HG02610 (cell line): ENCODE results near the gene DYNC2LI1.

Experiments used
- ATAC-seq: cut with Tn5 transposase; IDR thresholded peaks from one replicate; pipeline ENCODE4 v1.9.1; 2021; ENCODE audit warnings: mild to moderate bottlenecking, moderate library complexity; ENCODE audit not compliant: unreplicated experiment

The DYNC2LI1 gene

GRCh38 chr2:43812947-43813346, 39.1 kb downstream of the DYNC2LI1 start:
- ATAC-seq, result no peak

DNA sequence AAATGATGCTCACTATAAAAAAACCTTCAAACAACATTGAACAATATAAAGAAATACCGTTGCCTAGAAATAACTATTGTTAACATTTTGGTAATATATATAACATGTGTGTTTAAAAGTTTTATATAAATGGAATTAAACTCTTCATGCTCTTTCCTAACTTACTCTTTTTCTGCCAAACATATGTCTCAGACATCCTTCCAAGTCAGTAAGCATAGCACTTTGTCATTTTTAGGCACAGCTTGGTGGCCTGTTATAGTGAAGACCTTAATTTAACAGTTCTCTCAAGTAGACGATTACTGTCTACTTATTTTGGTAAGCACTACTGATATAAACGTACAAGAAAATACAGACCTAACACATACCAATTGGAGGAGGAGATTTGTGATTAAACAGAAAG, 40.9 kb downstream of the DYNC2LI1 start:
- no peak for ATAC-seq

GRCh38 chr2:43818761-43819160, 44.9 kb downstream of the DYNC2LI1 start:
- no peak for ATAC-seq

GRCh38 chr2:43819491-43820163, 45.8 kb downstream of the DYNC2LI1 start:
- no peak for ATAC-seq

DNA sequence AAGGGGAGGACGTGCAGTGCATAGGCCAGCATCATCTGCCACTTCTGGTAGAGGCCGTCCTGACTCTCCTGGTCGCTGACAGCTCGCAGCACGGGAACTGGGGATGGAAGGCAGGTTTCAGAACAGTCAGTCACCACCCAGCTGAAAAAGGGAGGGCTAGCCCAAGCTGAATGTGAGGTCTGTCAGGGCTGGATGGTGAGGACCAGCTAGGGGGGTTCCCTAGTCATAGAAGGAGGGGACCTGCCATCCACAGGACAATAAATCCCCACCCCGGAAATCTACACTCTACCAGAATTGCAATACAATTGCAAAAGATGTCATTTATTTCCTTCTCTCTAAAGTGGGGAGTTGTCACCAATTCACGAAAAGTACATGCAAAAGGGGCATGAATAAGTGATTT, 49.0 kb downstream of the DYNC2LI1 start:
- ATAC-seq, result no peak

DNA sequence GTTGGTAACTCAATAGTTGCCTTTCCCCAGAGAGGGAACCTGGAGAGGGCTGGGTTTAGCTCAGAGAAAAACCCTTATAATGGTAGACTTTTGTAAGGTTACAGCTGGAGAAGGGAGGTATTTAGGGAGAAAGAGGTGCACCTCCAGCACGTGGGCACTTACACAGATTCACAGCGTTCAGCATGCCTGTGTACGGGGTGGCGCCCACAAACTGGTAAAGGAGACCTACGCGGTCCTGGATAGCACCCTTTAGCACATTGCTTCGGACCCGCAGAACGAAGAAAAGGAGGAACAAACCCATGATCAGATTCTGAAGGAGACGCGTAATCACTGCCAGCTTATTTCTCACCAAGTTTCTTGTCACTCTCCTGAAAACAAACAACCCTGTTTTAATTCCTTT, 49.9 kb downstream of the DYNC2LI1 start:
- no peak for ATAC-seq

DNA sequence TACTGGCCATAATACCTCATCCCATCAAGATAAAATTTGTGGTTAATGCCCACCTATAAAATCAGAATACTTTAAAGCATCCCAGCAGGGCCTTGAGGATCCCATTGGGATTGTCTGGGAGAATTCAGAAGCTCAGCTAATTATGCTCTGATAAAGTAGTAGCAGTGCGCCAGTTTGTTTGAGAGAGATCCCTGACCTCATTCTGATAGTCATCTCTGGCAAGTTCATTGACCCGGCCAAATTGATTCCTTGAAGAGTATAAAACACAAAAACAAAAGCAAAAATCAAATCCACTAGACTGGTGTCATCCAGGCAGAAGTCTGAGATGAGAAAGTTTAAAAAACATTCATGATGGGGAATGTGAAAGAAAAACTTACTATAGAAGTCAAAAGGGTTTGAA, 50.7 kb downstream of the DYNC2LI1 start:
- ATAC-seq, result no peak

DNA sequence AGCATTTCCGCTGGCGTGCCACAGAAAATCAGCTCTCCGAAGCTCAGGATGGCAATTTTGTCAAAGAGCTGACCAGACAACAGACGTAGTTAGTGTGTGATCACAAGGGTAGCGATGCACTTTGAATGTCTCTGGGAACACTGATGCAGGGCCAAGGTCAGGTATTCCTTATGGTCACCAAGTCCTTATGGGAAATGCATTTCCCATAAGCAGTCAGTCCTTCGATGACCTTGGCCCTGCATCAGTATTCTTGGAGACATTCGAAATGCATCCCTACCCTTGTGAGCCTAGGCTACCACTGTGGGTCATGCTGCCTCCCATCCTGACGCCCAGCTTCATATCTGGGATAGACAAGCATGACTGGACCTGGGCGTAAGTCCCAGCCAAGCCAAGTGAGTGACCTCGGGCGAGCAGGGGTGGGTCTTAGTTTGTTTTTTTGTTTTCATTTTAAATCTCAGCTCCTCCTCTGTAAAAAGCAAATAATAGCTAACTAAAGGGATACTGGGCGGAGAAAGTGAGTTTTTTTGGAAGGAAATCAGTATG, 51.2 kb downstream of the DYNC2LI1 start:
- ATAC-seq, result no peak

- no peak for ATAC-seq
Observed at GRCh38 chr2:43825841-43826240, 52.0 kb downstream of the DYNC2LI1 start.

DNA sequence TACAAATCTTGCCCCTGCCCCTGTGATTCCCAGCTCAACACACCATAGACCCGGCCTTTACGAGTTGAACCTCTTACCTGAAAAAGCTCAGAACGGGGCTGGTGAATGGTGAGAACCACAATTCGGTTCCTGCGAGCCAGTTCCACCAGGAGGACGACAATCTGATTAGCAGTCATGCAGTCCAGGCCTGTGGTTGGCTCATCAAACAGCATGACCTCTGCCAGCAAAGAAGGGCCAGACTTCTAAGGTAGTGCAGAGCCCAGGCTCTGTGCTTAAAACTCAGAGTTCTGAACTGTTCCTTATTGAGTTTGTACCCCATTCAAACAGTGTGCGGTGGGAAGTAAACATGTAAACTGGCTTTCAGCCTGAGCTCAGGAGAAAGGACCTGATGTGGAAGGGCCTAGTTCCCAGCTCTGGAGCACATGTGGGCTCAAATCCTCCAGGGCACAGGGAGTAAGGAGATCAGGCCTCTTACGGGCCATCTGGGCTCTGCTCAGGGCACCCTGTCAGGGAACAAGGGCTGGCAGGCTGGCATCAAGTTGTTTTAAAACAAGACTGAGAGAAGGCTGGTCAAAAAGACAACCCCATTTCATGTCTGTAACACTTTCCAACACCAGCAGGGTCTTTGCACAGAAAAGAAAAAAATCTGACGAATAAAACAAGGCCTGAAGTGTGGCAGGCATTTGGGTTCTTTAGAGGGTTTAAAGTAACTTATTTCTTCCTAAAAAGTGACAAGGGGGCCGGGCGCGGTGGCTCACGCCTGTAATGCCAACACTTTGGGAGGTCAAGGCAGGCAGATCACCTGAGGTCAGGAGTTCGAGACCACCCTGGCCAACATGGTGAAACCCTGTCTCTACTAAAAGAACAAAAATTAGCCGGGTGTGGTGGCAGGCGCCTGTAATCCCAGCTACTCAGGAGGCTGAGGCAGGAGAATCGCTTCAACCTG, 52.7 kb downstream of the DYNC2LI1 start:
- no peak for ATAC-seq

DNA sequence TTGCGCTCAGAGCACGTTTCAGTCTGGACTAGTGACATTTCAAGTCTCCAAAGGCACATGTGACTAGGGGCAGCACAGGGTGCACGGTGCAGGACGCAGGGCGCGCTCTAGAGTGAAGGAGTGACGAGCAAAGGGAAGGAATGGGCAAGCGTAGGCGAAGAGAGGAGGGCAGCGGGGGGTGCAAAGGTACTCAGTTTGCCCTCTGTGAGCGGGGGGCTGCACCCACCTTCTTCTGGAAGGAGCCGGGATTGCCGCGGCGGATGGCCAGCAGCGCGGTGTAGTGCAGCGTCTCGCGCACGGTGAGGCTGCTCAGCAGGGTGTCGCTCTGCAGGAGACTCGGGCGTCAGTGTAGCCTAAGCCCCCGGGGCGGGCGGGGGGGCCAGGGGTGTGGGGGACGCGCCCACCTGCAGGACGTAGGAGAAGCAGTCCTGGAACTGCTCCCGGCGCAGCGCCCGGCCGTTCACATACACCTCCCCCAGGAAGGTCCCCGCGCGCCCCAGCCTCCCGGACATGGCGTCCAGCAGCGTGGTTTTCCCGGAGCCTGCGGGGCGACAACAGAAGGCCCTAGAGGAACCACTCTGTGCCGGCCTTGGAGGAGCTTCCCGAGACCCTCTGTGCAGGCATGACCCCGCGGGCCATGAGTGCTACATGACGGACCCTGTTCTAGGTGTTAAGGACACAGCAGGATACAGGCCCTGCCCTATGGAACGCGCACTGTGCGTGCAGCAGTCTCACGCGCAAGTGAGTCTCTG, 57.9 kb downstream of the DYNC2LI1 start:
- ATAC-seq, result no peak

DNA sequence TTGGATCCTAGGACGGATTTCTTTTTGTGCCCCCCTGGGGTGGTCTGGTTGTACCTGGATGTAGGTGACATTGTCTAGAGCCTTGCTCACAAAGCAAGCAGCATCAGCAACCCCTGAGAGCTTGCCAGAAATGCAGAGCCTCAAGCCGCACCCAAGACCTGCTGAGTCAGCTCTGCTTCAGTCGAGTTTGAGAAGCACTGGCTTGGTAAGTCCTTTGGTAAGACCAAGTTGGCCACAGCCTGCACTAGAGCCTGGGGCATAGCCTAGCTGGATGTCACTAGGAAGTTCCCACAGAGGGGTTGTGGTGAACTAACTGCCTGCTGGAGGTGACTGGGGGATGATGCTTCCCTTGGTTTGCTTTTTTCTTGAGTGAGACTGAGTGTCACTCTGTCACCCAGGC, 58.6 kb downstream of the DYNC2LI1 start:
- no peak for ATAC-seq

GRCh38 chr2:43837033-43837432, 63.2 kb downstream of the DYNC2LI1 start:
- ATAC-seq, result no peak

DNA sequence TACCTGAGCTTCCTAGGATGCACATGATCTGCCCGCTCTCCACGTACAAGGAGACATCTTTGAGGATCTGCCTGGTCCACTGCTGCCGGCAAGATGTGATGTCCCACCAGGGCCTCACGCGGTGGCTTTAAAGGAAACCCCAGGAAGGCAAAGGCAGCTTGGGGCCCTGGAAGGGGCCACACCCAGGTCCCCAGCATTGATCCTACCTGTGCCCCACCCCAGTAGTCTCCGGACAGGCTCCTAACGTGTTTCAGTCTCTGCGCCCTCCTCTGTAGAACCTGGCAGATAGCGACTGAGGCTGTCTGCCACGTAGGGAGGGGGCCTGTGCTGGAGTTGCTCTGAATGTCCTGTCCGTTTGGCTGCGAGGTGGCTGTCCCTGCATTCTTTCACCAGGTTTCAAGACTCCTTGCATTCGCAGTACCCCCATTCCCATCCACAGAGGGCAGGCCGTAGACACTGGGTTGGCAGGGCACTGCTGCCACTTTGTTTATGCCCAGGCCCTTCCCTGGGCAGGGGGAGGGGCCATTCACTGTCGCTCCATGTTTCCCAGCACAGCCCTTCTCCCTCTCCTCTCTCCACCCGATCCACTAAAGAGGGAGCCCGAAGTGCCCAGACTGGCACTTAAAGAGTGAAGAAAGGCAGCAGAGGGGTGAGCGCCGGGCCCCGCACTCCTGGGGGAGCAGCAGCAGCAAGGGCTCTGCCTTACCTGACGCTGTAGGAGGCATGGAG, 64.2 kb downstream of the DYNC2LI1 start:
- ATAC-seq, result no peak

- no peak for ATAC-seq
Observed at GRCh38 chr2:43838560-43839267, 64.9 kb downstream of the DYNC2LI1 start, which contains the start of the genes ABCG5 and ABCG8. ABCG5 (minus strand) TSS chr2:43838839; CDS start chr2:43838679, 160 bp downstream. ABCG8 (plus strand) TSS chr2:43838971; CDS start chr2:43839054, 83 bp downstream.

GRCh38 chr2:43839776-43840564, 66.1 kb downstream of the DYNC2LI1 start:
- ATAC-seq, result no peak

DNA sequence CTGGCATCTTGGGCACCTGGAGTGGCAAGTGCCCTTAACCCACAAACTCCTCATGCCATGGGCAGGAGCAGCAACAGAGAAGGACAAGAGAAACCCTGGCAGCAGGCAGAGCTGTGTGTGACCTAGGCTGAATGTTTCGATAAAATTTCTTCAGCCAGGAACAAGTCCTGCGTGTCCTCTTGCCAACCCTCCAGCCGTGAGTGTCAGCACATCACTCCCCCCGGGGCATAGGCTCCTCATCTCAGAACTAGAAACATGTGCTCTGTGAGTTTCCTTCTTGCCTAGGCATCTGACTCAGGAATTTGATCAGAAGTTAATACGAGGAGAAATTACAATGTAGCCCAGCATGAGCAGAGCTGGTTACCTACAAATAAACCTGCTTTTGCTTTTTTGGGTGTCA, 67.1 kb downstream of the DYNC2LI1 start:
- no peak for ATAC-seq

- ATAC-seq, result no peak
Observed at GRCh38 chr2:43841949-43842865, 68.4 kb downstream of the DYNC2LI1 start.
